Middle frontal gyrus (tissue), 1 donor: Measurements from ENCODE around the gene COLQ.
"Not testable (repeated sequence)": the region's sequence is repeated elsewhere in the genome, so short reads cannot be mapped to it uniquely, and the experiment has no call there.

Experiments
- DNase-seq: peaks from one replicate; pipeline ENCODE4 v3.0.0-alpha.2; 2015; ENCODE audit warnings: low spot score; ENCODE audit errors: extremely low spot score

The COLQ gene

DNA sequence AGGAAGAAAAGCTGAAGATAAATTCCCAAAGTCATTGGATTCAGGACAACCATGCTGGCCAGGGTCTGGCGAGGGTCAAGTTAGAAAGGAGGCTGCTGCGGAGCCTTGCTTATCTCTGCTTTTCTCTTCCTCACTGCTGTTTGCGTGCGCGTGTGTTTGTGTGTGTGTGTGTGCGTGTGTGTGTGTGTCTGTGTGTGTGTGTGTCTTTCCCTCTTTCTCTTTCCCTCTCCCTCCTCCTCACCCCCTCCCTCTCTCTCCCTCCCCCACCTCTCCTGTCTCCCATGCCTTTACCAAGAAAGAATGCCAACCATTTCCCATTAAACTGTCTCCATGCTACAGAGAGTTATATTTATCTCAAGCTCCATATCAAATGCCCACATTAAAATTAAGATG, at the start of gene COLQ:
Gene COLQ, minus strand, starts transcription at position 134 of the 393 bp plus-strand sequence. Its CDS starts 81 bp downstream, at position 53.
- no peak for DNase-seq

DNA sequence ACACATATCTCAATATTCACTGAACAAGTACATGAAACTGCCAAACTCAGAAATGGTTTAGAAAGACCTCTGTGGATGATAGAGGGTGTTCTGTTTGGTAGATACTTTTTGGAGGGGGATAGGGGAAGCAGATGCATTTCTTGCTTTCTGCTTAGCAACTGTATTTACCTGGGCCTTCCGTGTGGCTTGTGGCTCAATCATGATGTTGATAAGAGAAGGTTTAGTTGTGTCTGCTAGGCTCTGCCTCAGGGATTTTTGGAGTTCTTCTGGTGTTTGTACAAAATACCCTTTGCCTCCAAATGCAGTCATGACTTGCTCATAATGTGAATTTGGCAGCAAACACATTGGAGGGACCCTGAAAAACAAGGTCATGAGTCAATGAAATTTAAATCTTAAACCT, 41.7 kb upstream of the COLQ start:
- DNase-seq: no peak

DNA sequence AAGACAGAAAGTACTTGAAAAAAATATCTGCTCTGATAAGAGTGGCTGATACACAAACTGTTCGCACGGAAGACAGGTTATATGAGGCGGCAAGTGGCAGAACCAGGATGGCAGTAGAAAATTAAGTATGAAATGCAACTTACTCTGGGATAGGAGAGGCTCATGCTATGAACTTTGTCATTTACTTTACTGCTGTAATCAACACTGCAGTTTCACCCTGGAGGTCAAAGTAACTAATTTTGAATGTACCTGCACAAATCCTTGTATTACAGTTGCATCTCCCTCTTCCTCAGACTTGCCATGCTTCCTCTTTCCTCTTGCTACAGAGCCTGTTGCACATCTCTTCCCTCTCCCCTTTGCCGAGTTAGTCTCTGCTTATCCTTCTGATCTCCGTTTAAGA, 41.1 kb upstream of the COLQ start:
- no peak for DNase-seq

DNA sequence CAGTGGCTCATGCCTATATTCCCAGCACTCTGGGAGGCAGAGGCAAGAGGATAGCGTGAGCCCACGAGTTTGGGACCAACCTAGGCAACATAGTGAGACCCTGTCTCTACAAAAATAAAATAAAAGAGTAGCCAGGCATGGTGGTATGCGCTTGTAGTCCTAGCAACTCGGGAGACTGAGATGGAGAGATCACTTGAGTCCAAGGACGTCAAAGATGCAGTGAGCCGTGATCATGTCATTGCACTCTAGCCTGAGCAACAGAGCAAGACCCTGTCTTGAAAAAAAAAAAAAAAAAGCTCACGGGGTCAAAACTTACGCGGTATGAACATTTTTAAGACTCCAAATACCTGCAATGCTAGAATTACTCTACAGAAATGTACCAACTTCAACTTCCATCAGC, 37.1 kb upstream of the COLQ start:
- DNase-seq: no peak

DNA sequence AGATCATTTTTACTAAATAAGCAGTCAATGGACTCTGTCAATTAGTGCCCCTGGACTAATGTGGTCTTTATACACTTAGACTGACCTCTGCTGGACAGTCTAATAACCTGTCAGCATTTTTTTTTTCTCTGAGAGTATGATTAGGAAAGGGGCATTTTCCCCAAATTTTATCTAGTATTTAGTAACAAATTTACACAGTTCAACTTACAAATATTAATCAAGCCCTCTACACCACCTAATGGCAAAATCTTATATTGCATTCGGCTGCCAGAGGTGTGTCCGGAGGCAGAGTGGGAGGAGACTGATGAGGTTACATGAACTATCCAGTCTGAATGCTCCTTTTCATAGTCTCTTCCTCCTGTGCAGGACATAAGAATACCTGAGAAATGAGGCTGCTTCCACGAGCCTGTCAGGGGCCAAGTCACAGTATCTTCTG, 36.0 kb upstream of the COLQ start:
- DNase-seq: no peak

DNA sequence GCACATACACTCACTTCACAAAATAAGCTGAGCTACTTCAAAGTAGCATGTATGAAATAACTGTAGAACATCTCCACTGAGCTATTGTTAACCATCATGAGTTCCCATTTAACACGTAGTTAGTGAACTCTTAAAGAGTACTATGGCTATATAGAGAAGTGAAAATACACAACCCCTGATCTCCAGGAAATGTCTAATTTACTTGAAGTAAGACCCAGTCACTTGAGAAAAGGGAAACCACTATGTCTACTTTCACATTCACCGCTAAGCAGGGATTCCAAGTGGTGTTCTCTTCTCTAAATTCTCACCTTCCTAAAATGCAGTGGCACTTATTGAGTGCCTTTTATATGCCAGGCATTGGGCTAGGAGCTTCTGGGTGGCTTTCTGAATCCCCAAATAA, 35.0 kb upstream of the COLQ start:
- DNase-seq: no peak

DNA sequence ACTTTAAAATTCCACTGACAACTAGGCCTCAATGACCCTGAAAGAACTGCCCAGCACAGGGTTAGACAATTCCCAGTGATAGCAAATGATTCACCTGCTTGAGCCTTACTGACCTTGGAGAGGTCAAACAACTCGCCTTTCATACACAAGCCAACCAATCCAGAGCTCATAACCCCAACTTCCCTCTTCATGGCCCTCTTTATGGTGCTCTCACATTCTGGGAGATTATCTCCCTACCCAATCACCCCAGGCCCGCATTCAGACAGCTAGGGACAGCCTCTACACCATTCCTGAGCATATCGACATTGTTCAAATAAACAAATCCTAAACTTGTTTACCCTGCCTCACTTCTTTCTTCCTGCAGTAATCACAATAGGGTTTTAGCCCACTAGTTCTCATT, 32.2 kb upstream of the COLQ start:
- DNase-seq: no peak

DNA sequence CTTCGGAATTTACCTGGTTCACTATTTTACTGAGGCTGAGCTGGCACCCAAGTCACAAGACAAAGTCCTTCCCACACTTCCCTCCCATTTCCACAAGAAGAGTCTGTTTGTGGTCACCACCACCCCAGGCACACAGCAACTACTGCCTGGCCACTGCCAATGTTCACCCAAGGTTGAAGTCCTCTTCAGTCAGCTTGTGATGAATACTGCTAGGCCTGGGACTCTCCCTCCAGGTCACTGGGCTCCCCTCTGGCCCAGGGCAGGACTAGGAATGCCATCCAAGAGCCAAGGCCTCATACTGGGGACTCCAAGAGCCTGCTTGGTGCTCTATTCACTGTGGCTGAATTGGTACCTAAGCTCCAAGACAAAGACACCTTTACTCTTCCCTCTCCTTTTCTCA, 30.4 kb upstream of the COLQ start:
- no peak for DNase-seq

DNA sequence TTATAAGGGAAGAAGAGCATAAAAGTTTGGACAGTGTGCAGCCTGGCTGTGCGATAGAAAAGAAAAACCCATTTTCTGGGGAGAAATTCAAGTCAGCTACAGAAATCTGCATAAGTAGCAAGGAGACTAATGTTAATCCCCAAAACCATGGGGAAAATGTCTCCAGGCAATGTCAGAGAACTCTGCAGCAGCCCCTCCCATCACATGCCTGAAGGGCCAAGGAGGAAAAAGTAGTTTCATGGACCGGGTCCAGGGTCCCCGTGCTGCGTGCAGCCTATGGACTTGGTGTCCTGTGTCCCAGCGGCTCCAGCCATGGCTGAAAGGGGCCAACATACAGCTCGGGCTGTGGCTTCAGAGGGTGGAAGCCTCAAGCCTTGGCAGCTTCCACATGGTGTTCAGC, 28.3 kb upstream of the COLQ start:
- DNase-seq: no peak

DNA sequence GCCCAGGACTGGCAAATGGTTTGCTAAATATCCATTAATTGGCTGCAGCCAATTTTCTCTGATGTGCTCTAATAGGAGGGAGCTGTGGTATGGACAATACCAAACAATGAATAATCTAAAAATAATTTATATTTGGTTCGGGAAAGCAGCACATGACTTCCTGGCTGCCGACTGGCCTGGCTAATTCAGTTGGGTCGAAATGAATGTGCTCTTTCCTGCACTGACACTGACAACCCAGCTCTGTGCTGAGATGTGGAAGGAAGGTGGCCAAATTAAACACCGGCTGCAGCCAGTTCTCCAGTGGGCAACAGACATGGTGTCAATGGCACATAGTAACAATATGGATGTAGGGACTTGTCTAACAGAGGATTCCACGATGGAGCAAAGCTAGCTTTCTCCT, 21.1 kb upstream of the COLQ start:
- DNase-seq: no peak

DNA sequence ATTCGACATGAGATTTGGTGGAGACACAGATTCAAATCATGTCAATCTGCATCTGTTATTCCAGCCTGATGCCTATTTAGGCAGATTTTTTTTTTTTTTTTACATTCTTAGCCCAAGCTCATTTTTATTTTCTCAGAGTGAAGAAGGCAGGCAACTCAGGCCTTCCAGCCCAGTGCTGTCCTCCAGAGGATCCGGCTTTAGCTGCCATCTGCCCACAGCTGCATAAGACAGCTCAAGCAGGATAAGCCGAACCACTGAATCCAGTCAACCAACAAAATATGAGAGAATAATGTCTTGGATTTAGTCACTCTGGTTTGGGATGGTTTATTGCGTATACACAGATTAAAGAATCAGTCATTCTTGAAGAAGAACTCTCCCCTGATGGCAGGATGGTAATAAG, 19.9 kb upstream of the COLQ start:
- DNase-seq: no peak

DNA sequence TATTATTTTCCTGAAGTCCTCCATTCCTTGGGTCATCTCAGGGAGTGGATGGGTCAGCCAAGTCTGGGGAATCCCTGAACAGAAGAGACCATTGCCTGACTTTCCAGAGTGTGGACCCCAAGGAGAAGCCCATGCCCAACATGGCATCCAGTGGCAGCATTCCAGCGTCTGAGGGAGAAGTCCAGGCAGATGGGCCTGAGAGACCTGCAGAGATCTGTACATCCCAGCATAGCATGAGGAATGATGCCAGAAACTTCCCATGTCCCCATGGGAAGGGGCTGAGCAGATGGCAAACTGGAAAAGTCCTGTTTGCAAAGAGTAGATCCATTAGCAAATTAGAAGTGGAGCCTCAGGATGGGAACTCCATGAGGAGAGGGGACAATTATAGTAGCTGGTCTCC, 17.6 kb upstream of the COLQ start:
- DNase-seq: no peak

DNA sequence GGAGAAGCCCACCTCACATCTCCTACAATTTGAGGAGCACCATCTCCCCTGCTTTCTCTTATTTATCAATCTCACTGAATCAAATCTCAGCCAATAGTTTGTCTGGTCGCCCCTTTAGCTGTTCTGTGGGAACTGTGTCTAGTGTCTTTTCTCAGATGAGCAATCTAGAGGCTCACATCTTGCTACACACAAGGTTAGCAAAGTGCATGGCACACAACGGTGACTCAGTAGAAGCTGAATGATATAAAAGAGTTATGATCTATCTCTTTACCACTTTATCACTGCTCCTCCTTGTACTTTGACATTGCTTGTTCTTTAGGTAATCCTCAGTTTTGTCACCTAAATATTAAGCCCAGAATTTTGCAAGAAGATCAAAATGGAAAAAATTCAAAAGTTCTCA, 16.8 kb upstream of the COLQ start:
- DNase-seq: no peak

DNA sequence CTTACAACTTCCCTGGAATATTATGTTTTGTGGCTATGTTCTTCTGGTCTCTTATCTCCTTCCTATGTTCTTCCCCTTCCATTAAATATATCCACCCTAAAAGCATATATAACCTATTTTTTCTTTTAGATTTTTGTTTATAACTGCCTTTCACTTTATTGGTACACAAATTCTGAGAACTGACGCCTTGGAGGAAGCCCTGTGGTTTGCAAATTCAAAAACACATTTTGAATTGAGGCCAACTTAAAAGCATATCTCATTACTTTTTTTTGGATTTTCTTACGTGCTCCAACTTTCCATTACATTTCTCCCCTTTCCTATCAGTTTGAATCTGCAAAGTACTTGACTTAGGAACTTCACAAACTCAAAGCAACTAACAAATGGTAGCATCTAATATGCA, 15.3 kb upstream of the COLQ start:
- no peak for DNase-seq

DNA sequence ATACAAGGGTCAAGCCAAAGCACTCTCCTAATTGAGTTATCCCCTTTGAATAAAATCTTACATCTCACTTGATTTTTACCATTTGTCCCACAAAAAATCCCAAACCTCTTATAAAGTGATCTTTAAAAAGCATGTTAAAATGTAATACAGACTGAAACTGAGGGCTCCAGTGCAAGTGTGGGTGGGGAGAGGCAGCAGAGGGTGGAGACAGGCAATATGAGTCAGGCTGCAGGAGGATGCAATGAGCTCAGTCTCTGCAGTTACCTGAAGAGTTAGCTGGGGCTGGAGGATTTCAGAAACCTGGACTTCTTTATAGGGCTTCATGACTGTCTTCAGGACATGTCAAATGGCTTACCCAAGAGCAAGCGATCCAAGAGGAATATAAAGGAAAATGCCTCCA, 14.2 kb upstream of the COLQ start:
- DNase-seq: no peak

DNA sequence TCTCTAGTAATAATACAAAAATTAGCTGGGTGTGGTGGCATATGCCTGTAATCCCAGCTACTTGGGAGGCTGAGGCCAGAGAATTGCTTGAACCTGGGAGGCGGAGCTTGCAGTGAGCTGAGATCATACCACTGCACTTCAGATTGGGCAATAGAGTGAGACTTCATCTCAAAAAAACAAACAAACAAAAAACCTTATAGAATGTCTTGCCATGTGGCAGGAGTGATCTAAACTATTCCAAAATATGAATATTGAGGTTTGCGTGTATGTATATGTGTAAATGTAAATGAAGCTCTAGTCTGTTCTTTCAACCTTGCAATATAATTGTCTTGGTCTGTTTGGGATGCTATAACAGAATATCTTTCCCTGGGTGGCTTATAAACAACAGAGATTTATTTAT, 11.1 kb upstream of the COLQ start:
- DNase-seq: not testable (repeated sequence)

DNA sequence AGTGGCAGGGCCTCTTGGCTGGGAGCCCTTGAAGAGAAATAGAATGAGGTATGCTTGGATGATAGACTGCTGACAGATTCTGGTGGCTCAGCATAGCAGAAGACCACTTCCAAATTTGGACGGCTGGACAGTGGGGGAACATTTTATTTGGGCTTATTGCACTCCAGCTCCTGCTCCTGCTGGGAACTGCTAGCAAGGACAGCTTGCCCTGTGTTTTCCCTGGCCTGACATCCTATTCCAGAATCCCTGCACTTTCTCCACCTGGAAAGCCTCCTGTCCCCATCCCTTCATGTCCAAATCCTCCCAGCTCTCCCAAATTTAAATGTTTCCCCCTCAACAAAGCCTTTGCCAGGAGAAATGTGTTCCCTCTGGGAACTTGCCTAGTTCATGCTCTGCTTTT, 9.8 kb upstream of the COLQ start:
- no peak for DNase-seq

DNA sequence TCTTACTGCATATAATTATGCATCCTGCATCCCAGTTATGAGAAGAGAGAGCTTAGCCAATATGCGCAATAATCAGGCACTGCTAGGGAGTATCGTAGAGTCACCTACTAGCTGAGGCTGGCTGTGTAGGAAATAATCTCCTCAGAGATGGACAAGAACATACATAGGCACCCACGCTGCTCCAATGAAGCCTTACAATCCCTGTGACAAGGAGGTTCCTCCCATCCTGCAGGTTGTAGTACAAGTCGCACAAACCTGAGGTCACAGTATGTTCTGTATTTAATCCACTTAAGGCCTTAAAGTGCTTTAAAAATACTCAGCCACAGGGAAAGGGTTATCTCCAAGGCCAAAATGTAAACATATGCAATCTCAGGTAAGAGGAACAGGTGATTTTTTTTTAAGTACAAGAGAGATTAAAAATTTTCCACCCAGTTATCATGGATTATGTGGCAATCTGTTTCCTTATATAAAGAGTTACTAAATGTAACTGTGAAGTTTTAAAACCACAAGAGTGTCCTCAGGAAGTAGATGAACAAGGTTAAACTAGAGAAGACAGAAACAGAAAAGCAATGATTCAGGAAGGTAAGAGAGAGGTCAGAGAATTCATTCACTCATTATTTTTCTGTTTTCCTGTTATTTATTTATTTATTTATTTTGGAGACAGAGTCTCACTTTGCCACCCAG, 7.5 kb upstream of the COLQ start:
- no peak for DNase-seq

DNA sequence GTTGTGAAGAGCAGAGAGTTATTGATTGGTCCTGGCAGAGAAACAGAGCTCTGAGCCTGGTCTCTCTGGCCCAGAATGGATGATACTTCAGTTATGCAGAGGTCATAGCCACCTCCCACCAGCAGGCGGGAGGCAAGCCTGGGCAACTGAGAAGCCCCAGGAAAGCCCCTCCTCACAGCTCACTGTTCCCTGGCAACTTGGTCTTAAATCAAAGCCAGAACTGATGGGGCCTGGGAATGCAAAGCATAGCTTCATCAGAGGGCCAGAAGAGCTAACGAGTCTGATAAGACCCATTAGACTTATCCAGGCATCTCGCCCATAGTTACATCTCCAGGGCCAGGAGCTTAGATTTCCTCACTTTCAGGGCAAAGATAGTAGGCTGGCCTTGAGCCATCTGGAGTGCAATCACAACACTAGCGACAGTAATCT, 5.5 kb upstream of the COLQ start:
- DNase-seq: no peak

DNA sequence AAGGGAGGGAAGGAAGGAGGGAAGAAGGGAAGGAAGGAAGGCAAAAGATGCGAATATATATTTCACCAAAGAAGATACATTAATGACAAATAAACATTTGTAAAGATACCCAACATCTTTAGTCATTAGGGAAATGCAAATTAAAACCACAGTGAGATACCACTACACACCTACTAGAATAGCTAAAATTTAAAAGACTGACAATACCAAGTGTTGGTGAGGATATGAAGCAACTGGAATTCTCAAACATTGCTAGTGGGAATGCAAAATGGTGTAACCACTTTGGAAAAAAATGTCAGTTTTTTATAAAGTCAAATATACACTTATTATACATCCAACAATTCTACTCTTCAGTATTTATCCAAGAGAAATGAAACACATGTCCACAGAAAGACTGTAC, 4.3 kb upstream of the COLQ start:
- no peak for DNase-seq

DNA sequence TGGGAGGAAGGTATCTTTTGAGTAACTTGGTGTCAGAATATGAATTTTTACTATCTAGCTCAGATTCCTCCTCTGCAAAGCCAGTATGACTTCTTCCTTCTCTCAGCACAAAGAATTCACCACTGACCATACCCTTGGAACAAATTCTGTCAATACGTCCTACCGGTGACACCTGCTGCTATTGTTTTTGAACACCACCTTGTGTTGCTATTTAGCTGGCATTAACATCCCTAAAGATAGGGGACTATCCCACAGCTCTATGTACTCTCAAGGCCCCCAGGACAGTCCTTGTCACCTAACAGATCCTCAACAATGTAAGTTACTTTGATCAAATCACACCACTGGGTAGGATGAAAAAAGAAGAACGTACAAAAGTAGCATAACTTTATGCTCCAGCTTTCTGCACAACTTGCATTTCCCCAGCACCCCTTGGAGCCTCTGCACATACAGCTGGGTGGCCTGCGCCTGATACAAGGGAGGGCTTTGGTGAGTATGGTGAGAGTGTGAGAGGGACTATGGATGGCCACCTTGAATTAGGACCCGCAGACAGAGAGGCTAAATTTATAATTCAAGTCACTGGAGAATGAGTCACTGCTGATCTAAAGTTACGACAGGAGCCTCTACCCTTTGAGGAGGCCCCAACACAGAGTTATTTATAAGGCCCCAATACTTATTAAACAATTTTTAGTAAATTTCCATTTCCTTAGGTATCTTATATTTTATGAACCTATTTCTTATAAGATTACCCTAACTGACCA, 2.3 kb upstream of the COLQ start:
- DNase-seq: no peak

DNA sequence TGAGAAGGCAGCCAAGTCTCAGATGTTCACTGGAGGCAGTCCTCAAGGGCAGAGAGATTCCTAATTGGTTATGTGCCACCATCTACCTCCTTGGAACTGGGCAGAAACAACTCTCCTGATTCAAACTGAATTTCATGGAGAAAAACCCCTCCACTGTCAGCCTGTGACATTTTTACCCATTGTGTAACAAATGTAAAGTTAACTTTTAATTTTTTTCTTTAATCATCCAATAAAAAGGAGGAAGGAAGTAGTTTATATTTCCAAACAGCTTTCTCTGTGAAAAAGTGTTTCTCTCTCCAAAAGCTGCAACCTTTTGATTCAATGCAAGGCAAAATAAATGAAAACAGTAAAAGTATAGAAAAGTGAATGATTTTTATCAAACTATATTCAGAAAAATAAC, 510 bp upstream of the COLQ start:
- no peak for DNase-seq
